Colonic mucosa (tissue), 4 donors: ENCODE results near the gene PPTC7. TPM values are rescaled to one million over a fixed set of nuclear protein-coding genes. Genes with fewer than 3 reads are reported as not detected.
"Not testable (repeated sequence)": the region's sequence is repeated elsewhere in the genome, so short reads cannot be mapped to it uniquely, and the experiment has no call there.

Experiments used
- DNase-seq: peaks from one replicate; pipeline ENCODE4 v3.0.0-alpha.2; 2020
- H3K27ac ChIP-seq: fragments of 200-600 bp; one replicate; pipeline ENCODE4 v1.8.0; 2021
- H3K27me3 ChIP-seq: fragments of 200-600 bp; one replicate; pipeline ENCODE4 v1.8.0; 2021
- H3K36me3 ChIP-seq: fragments of 200-600 bp; one replicate; pipeline ENCODE4 v1.8.0; 2021
- H3K4me1 ChIP-seq: fragments of 200-600 bp; one replicate; pipeline ENCODE4 v1.8.0; 2021; ENCODE audit warnings: mild to moderate bottlenecking
- H3K4me3 ChIP-seq: fragments of 200-600 bp; one replicate; pipeline ENCODE4 v1.8.0; 2021
- H3K9ac ChIP-seq, 2 donors: one replicate each; pipeline ENCODE4 v1.7.0; 2013; ENCODE audit warnings: control low read depth in 2 of 2, low read depth in 2 of 2, low read length in 2 of 2
- H3K9me3 ChIP-seq: fragments of 200-600 bp; one replicate; pipeline ENCODE4 v1.8.0; 2021
- intact Hi-C: fragments of 100-400 bp; cut with DNase I; formaldehyde crosslinking; loops from one replicate; pipeline ENCODE4 v1.14.1; 2022
- total RNA-seq, 2 donors: library from RNA; stranded (reverse); fragmentation: NEBNext Ultra II Directional in 1 of 2; extraction: Animal tissue kit (Norgen Biotek cat#: 25700) in 1 of 2; gene quantifications; one replicate each; pipeline ENCODE4 v1.2.1, GENCODE V29; 2021
- TF ChIP-seq, protein P1 (sequence below): fragments of 200-600 bp; IDR thresholded peaks from one replicate; pipeline ENCODE4 v1.8.0; 2022; ENCODE audit warnings: antibody characterized with exemption, mild to moderate bottlenecking
- donor health status: healthy.
- donor health status: DM: no; HTN: no; CAD: no.
- donor health status: DM: no; HTN: no; CAD: no.

The PPTC7 gene
- total RNA-seq, 2 donors from 2014 or later: 25.7 to 34.9 TPM

DNA sequence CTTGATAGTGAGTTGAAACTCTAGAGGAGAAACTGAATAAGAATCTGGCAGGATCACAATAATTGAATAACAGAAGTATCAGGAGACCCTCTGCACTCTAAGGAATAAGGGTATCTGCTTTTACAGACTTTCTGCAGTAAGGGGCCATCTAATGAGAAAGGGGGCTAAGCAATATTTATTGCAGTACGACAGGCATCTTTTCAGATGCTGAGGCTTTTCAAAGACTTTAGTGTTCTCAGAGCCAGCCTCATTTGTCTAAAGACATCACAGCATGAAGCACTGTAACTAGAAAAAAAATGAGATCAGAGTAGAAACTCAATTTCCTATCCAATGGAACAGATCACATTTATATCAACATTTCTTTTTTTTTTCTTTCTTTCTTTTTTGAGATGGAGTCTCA is 22.2 kb downstream of the PPTC7 start:
- H3K27ac ChIP-seq: no peak overlapping the region
- H3K9ac ChIP-seq: no peak overlapping the region
- no peaks in the 10 kb centered on the region for H3K27me3 ChIP-seq
- no peaks in the 10 kb centered on the region for H3K36me3 ChIP-seq
- no peaks in the 10 kb centered on the region for H3K9me3 ChIP-seq
- DNase-seq: no peak
- no peak overlapping the region for H3K4me3 ChIP-seq
- TF ChIP-seq, protein P1, sequence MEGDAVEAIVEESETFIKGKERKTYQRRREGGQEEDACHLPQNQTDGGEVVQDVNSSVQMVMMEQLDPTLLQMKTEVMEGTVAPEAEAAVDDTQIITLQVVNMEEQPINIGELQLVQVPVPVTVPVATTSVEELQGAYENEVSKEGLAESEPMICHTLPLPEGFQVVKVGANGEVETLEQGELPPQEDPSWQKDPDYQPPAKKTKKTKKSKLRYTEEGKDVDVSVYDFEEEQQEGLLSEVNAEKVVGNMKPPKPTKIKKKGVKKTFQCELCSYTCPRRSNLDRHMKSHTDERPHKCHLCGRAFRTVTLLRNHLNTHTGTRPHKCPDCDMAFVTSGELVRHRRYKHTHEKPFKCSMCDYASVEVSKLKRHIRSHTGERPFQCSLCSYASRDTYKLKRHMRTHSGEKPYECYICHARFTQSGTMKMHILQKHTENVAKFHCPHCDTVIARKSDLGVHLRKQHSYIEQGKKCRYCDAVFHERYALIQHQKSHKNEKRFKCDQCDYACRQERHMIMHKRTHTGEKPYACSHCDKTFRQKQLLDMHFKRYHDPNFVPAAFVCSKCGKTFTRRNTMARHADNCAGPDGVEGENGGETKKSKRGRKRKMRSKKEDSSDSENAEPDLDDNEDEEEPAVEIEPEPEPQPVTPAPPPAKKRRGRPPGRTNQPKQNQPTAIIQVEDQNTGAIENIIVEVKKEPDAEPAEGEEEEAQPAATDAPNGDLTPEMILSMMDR: no peak
- intact Hi-C loops: no loop called here
- peaks cover 3% of the 10 kb centered on the region for H3K4me1 ChIP-seq

DNA sequence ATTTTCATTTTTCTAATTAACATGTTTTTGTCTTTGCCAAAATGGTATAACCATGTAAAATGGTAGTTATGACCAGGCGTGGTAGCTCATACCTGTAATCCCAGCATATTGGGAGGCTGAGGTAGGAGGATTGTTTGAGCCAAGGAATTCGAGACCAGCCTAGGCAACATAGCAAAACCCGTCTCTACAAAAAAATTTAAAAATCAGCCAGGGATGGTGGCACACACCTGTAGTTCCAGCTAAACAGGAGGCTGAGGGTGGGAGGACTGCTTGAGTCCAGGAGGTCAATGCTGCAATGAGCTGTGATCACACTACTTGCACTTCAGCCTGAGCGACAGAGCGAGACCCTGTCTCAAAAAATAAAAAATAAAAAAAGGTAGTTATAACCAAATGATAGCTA is 23.1 kb downstream of the PPTC7 start:
- no peaks in the 10 kb centered on the region for H3K9me3 ChIP-seq
- H3K27ac ChIP-seq: no peak overlapping the region
- no peak overlapping the region for H3K9ac ChIP-seq
- no peak overlapping the region for H3K4me3 ChIP-seq
- H3K36me3 ChIP-seq: no peaks in the 10 kb centered on the region
- peaks cover 7% of the 10 kb centered on the region for H3K4me1 ChIP-seq
- H3K27me3 ChIP-seq: no peaks in the 10 kb centered on the region
- intact Hi-C loops: no loop called here
- TF ChIP-seq, protein P1: no peak
- no peak for DNase-seq

DNA sequence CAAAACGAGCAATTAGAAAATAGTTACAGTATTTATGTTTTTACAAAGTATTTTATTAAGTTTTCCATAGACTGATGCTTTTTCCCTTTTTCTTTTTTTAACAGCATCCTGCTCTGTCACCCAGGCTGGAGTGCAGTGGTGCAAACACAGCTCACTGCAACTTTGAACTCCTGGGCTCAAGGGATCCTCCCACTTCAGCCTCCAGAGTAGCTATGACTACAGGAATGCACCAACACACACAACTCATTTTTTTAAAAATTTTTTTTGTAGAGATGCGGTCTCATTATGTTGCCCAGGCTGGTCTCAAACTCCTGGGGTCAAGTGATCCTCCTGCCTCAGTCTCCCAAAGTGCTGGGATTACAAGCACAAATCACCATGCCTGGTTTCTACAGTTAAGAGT is 24.2 kb downstream of the PPTC7 start:
- H3K9ac ChIP-seq, H3K4me1 ChIP-seq, H3K4me3 ChIP-seq, H3K36me3 ChIP-seq, H3K27me3 ChIP-seq, H3K9me3 ChIP-seq, H3K27ac ChIP-seq, DNase-seq, intact Hi-C loops: not testable (repeated sequence)

DNA sequence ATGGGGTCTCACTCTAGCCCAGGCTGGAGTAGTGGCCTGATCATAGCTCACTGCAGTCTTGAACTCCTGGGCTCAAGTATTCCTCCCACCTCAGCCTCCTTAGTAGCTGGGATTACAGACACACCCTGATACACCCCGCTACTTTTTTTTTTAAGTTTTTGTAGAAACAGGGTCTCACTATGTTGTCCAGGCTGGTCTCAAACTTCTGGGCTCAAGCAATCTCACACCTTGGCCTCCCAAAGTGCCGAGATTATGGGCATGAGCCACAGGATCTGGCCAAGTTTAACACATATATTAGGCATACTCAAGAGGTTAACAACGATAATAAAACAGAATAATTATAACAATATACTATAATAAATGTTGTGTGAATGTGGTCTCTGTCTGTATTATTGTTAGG is 25.8 kb downstream of the PPTC7 start:
- Histone ChIP-seq H3K9me3 (no peaks in the 10 kb centered on the region), H3K4me3 (no peak overlapping the region), H3K9ac (no peak overlapping the region), H3K4me1 (peaks cover 4% of the 10 kb centered on the region), H3K27ac (no peak overlapping the region), H3K36me3 (no peaks in the 10 kb centered on the region), H3K27me3 (no peaks in the 10 kb centered on the region)
- TF ChIP-seq, protein P1: no peak
- intact Hi-C loops: no loop called here
- DNase-seq: no peak

DNA sequence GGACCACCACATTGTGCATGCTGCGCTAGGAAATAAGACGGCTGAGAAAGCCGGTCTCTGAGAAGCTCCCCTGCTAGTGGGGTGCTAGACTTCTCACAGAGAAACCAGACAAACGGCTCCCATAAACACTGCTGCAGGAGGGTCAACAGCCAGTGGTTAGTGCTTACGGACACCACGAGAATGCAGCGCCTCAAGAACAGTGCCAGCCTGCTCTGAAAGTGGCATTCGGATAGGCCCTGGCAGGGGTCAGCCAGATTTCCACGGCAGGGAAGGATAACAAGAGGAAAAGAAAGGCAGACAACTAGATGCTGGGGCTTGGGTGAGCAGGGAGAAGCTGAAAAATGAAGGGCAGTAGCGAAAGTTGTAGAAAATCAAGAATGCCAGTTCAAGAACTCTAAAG is 26.4 kb downstream of the PPTC7 start:
- H3K27me3 ChIP-seq: no peaks in the 10 kb centered on the region
- H3K4me3 ChIP-seq: no peak overlapping the region
- H3K27ac ChIP-seq: no peak overlapping the region
- no peaks in the 10 kb centered on the region for H3K9me3 ChIP-seq
- peaks cover 4% of the 10 kb centered on the region for H3K4me1 ChIP-seq
- TF ChIP-seq, protein P1: no peak
- no peak for DNase-seq
- H3K9ac ChIP-seq: no peak overlapping the region
- H3K36me3 ChIP-seq: no peaks in the 10 kb centered on the region
- intact Hi-C loops: no loop called here

DNA sequence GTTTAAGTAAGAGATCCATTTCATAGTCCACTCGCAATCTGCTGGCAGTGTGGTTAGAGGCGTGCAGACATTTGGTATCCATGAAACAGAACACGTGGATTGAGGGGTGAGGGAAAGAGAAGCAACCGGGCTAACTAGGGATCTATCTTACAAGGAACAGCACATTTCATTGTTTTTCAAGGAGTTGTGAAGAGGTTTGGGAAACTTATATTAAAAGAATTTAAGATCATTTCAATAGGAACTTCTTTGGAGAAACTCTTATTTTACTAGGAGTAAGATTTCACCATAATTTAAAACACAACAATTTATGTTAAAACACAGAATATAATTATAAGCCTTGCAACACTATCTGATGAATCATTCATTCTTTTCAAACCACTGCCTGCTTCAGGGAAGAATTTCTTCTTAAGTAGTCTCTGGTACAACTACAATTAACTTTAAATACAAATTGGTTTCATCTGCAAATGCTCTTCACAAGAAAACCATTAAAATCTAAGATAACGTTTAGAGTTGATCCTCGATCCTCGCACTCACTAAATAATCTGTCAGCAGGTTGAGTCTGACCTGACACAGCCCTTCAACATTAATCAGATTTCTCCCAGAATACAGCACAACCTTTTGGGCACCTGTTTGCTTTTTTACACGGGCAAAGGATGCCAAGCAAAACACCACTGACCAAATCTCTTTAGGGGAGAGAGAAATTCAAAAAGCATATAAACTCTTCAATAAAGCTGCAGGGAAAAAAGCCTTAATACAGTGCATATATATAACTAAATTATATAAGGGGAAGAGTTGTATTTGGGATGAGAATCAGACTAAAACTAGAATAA is 27.3 kb downstream of the PPTC7 start:
- H3K27me3 ChIP-seq: no peaks in the 10 kb centered on the region
- no peaks in the 10 kb centered on the region for H3K36me3 ChIP-seq
- peaks cover 4% of the 10 kb centered on the region for H3K4me1 ChIP-seq
- intact Hi-C loops: no loop called here
- TF ChIP-seq, protein P1: no peak
- no peak overlapping the region for H3K4me3 ChIP-seq
- DNase-seq: no peak
- H3K9me3 ChIP-seq: no peaks in the 10 kb centered on the region
- H3K9ac ChIP-seq: no peak overlapping the region
- no peak overlapping the region for H3K27ac ChIP-seq
